Astrocyte of the spinal cord (primary cell): Measurements from ENCODE around the gene CHCHD6.

ENCODE experiments used
- DNase-seq: peaks from one replicate; pipeline ENCODE4 v3.0.0; 2011; ENCODE audit warnings: low read depth, low spot score
- H3K4me3 ChIP-seq: 2 replicates; pipeline ENCODE4 v1.5.1; 2011; ENCODE audit warnings: low read depth, mild to moderate bottlenecking, low read length, moderate library complexity
- CTCF ChIP-seq: IDR thresholded peaks from 2 replicates; pipeline ENCODE4 v1.5.1; 2012; ENCODE audit warnings: low read depth, mild to moderate bottlenecking, low read length, inconsistent platforms
- in situ Hi-C: cut with HindIII; loops from 2 replicates; pipeline ENCODE4 v1.10.0; 2017; ENCODE audit warnings: low sequenced_read_pairs

CHCHD6 gene

DNA sequence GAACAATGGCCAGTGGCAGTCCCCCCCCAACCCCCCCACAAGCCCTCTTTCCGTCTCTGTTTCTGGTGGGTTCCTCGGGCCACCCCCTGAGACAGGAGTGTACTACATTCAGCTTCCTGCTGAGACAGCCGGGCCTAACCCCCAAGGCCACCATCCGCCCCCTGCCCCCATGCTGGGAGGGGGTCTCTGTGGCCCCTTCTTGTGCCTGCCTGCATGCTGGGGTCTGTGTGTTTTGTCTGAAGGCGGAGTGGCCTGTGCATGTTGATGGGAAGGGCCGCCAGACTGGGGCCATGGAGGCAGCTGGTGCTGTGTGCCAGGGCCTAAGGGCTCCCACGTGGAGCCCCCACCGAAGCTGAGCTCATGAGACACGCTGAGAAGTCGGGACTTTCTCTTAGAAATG is 305.5 kb downstream of the CHCHD6 start:
- TF ChIP-seq CTCF: no peak
- in situ Hi-C loops: no loop called here
- no peak for DNase-seq
- no peak overlapping the region for H3K4me3 ChIP-seq
